GM18508 (cell line): ENCODE results near the gene LDLRAD3.

ENCODE experiments used
- ATAC-seq: cut with Tn5 transposase; IDR thresholded peaks from one replicate; pipeline ENCODE4 v1.9.1; 2021; ENCODE audit warnings: moderate number of reproducible peaks; ENCODE audit not compliant: insufficient read depth, unreplicated experiment

The LDLRAD3 gene

DNA sequence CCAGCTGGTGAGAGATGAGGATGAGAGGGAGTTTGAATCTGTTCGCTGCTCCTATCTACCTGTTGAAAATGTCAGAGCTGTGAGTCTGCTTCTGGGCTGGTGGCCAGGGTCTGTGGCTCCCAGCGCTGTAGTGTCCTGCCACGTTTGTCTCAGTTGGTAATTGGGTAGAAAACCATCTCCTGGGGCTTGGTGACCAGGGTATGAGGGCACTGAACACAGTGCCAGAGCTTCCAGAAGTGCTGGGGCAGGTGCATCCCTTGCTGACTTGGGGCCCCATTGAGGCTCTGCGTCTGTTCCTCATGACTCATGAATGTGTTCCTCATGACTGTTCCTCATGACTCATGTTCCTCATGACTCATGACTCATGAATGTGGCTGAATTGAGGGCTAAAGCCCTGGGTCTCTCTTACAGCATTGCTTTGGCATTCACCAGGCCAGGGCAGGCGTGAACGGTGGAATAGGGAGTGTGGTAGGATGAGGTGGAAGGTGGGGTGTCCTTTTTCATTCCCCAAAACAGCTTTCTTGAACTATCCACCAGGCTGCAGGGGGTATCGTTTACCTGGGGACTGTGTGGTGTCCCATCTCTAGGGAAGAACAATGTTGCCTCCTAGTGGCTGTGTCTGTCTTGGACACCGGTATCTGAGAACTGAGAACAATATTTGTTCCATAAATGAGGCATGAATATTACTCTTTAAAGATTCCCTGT, 205.8 kb downstream of the LDLRAD3 start:
- peak; percentile 71 for ATAC-seq

DNA sequence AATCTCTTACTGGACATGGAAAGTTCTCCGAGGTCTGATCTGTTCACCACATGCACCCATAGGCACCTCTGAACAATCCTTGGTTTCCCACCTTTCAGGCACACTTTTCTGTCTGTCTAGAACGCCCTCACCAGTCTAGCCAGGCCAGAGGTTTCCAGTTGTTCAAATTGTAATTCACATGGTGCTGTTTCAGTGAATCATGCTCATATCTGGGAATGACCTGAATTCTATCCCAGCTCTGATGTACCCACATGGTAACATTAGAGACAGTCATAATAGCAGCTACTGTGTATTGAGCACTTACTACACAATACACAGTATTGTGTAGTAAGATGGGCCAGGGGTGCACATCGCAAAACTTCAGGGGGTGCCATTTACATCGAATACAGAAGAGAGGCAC, 207.1 kb downstream of the LDLRAD3 start:
- no peak for ATAC-seq

DNA sequence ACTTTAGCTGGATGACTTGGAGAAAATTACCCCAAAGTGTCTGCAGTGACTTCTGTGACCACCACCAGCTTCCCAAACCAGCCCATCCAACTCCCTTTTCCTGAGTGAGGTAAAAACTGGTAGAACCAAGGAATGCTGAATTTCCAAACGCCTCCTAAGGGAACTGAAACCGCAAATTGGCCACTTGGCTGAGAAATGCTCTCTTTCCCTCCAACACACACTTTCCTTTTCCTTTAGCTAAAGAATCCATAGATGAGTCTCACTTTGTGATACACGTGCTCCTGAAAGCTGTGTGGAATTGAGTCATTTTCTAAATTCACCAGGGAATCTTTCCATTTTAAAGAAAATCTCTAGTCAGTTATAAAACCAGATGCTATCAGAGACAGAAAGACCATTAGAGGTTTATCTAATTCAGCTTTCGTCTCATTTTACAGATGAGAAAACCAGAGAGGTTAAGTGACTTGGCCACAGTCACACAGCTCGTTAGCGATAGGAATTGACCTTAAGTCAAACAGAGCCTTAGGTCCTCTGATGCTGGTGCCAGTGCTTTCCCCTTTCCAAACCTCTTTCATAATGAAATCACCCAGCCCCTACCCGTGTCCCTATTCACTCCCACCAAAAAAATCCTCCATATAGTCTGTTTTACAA, 208.2 kb downstream of the LDLRAD3 start:
- ATAC-seq: no peak

DNA sequence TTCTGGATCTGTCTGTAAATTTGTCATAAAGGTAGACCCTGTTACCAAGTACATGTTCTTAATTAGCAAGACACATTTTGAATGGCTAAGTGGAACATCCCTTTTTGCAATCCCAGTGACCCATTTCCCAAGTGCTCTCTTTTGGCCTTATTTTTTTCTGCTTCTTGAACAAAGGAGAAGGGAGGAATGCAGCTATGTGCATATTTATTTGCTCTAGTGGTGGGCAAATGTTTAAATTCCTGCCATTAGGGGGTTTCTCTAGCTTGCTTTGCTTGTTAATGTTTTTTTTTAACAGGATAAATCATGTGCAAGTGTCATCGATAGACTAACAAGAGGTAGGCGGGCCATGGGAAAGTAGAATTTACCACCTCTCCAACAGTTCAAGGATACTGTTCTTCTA, 209.7 kb downstream of the LDLRAD3 start:
- ATAC-seq: no peak

DNA sequence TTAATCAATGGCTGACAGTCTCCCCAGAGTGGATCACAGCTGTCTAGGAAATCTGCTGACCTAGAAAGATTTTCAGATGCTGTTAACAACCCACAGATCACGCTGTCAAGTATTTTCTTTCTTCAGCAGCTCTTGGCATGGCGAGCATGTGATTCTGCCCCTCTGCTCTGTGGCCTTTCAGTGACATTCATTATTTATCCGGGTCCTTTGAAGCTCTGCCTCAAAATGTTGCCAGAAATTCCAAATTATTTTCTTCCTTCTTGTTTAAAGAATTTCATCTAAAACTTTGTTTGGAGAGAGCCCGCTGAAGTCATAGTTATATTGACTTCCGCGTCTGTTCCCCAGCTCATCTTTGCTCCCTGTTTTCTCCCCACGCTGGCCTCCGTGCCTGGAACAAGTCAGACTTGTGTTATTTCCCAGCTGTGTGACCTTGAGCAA, 211.3 kb downstream of the LDLRAD3 start:
- ATAC-seq: no peak

DNA sequence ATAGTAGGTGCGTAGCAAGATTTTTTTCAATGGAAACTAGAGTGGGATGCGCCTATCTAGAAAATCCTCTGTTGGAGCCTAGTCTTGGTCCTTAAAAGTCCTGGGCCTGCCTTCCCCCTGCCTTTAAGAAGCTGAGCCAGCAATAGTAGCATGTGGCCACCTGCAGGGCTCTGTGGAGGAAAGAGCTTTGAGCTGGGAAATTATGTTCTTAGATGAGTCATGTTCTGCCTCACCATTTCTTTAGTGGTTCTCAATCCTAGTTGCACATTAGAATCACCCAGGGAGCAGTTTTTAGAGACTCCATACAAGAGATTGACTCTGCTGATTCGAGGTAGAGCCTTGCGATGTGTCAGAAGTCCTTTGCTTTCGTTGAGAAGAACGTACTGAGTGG, 211.9 kb downstream of the LDLRAD3 start:
- no peak for ATAC-seq

DNA sequence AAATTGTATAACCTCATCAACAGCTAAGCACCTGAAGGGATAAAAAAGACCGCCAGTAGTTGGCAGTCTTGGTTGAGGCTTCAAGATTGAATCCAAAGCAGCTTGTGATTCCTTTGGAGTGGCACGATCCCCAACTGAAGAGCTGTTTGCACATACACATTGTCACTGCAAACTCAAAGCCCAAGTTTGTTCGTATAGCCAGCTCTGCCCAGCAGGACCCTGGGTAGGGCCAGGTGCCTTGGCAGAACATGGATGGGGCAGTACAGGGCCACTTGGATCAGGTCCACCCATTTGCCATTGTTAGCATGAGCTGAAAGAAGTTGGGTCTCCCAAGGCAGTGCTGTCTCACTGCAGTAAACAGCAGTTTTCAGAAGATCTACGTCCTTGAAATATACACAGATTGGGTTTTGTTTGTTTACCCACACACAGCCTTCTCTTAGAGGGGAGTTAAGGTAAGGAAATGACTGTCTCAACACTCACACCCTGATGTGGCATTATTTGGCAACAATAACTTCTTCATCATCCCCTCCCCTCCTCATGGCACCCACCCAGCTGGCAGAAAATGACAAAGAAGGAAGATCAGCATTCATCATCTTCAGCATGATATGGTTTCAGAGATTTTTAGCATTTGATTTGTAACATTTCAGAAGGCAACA, 212.4 kb downstream of the LDLRAD3 start:
- ATAC-seq: no peak

DNA sequence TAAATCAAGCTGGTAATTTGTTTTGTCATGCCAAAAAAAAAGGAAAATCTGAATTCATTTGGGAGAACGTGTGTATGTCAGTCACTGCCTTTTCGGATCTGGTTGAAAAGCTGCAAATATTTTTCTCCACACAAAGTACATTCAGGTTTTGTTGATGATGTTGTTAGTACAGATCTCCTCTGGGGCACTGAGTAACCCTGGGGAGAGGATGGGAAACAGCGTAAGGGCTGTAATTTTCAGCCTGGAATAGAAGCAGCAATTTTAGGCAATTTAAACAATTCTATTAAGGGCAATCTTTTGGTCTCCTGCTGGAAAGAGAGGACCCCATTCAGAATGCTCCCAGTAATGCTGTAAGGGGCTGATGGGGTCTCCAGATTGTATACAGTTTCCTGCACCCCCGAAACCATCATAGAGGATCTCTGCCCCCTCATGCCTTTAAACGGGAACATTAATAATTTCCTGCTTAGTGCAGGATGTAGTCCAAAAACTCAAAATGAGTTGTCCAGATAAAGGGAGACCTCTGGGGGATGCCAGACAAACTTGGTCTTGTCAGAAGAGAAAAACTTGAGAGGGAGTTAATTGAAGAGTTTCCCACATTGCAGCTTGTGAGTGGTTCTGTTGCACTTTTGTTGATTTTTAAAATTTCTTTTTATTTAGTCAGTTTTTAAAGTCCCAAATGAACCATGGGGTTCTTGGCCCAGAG, 213.1 kb downstream of the LDLRAD3 start:
- no peak for ATAC-seq

DNA sequence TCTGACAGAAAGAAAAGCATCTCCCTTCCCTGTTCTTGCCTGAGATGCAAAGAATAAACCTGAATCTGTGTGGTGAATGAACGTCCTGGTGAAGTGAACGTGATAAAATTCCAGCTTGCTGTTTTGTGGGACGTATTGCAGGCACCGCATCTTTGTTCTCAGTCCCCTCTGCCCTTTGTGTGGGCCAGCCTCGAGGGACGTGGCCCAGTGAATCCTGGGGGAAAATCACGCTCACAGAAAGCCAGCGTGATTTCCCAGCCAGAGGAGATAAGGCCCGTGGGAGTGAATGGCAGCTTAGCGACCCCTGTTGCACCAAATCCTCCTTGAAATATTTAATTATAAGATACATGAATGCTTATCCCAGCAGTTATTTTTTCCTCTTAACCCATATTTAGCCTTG, 216.2 kb downstream of the LDLRAD3 start:
- ATAC-seq: no peak

DNA sequence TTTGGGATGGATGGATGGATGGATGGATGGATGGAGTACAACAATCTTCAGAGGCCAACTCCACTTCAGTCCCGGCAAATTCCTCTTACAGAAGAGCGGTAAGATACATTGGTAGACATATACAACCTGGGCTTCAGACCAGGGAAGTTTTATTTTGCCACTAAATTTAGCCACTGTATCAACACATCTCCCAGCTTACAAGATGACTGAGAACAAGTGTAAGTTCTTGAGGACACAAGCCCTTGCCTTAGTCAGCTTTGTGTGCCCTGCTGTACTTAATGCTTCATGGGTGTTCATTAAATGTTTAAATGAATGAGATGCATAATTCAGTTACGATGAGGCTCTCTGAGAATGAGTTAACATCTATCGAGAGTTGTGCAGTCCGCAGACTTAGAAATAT, 217.7 kb downstream of the LDLRAD3 start:
- no peak for ATAC-seq

DNA sequence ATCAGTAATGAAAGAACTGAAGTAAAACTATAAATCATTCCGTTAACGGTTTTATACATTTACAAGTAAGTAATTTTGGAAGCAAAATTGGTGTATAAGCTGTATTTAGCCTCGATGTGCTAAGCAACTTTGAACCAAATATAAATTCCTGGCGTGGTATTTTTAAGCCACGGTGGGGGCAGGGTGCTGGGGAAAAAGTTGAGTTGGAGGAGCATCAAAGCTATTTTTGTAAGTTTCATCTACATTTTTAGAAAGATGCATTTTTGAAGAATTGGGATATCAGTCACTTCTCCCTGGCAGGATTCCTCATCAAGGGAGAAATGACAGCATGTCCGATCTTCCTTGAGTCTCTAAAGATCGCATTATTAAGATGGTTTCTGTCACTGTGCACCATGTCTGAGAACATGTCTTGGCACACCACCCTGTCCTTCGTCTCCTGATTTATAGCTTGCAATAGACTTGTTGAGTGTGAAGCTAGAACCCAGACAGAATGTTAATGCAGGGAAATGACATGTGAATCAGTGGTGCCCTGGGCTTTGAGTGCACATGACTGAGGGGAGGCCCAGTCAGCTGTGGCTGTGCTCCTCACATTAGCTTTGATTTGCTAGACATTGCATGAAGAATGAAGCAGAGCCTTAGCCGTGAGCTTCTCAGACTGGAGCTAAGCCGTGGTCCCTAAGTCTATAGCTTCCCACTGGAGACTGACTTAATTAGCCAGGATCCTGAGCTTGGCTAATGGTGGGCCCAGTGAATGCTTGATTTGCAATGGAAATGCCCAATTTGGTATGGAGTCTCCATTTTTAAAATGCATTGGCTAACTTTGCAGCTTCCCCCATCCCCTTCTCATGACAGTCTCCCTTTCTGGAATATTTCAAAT, 218.4 kb downstream of the LDLRAD3 start:
- no peak for ATAC-seq

DNA sequence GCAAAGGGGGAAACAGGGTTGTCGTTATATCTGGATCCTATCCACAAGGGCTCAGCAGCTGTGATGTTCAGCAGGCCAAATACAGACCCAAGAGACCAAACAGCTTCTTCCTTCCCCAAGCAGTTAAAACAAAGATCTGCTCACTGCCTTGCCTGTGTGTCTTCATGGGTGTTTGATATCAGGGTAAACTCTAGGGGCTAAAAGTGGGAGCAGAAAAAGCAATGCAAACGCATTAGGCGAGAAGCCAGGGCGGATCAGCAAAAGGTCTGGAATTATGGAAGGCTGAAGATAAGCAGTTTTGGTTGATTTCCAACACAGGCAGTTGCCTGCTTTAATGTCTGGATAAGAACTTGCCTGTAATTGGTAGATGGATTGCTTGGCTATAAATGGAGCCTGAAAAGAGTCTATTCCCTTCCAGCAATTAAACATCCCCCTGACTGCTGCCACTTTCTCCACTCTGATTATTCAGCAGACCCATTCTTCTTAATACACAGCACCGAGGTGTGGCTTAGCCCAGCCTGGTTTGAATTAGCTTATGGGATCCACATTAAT, 219.1 kb downstream of the LDLRAD3 start:
- no peak for ATAC-seq

DNA sequence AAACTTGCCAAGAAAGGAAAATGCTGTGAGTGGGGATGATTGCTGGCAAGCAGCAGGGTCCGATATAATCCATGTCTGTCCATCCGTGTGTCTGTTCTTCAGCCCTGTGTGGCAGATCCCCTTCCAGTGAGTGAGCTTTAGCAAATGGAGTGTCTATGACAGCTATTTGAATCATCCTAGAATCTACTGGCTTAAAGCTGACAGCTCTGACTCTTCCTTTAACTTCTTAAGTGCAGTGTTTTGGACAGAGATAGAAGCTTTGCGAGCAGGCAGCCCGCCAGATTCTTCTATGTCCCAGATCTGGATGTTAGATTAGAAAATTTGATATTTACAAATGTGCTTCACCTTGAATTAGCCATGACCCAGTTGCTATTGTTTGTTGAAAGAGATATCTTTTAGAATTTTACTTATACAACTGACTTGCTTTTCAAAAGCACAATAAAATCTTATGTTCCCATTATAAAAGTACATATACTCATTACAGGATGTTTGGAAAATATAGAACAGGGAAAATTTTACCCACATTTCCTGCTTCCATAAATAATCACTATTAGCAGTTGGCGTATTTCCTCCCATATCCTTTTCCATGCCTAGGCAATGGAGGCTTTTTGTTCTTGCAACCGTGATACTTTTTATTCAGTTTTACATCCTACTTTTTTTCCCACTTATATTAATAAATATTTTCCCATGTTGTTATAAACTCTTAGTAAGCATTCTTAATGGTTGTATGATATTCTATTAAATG, 220.8 kb downstream of the LDLRAD3 start:
- no peak for ATAC-seq

DNA sequence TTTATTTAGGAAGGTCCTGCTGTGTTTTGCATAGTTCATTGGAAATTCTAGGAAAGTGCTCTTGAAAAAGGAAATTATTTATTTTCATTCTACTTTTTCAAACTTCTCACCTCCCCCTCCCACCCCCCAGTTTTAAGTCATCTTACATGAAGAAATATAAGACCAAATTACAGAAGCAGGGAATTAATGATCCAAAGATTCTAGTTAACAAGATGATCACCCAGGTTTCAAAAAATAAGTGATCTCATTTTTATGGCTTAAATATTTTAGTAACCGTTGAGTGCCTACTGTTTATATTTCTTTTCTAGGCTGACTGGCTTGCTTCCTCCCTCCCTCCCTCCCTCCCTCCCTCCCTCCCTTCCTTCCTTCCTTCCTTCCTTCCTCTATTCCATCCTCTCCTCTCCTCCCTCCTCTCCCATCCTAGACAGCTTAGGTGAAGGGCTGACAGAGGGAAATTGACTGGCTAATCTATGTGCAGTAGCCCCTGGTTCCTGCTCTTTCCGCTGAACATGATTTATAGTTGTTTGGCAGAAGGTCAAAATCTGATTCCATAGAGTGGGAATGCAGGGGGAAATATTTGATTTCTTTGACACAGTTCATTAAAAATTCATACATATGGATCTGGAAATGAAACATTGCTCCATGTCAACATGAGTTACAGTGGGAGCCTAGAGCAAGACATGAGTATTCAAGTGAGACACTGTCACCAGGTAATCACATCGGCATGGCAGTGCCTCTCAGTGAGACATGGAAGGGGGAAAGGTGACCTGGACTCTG, 221.9 kb downstream of the LDLRAD3 start:
- ATAC-seq: no peak

DNA sequence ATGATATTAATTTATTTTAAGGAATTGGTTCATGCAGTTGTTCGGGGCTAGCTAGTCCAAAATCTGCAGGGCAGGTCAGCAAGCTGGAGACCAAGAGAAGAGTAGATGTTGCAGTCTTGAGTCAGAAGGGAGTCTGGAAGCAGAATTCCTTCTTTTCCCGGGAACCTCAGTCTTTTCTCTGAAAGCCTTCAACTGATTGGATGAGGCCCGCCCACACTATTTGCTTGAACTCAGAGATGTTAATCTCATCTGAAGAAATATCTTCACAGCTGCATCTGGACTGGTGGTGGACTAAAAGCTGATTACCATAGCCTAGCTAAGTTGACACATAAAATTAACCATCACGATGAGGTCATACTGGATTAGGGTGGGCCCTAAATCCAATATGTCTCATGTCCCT, 223.2 kb downstream of the LDLRAD3 start:
- no peak for ATAC-seq

DNA sequence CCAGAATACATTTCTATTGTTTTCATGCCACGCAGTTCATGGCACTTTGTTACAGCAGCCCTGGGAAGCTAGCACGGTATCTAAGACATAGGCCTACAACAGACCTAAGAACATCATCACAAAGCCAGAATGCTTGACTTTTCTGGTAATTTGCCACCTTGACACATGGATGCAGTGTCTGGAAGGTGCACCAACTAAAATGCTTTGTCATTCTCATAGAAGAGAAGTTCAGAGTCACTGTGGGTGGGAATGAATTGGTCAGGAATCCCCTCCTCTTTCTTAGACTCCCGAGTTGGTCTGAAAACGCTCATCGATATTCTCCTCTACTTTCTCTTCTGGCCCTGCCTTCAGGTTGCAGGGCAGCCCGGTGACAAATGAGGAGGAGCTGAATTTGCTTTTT, 223.9 kb downstream of the LDLRAD3 start:
- ATAC-seq: no peak

DNA sequence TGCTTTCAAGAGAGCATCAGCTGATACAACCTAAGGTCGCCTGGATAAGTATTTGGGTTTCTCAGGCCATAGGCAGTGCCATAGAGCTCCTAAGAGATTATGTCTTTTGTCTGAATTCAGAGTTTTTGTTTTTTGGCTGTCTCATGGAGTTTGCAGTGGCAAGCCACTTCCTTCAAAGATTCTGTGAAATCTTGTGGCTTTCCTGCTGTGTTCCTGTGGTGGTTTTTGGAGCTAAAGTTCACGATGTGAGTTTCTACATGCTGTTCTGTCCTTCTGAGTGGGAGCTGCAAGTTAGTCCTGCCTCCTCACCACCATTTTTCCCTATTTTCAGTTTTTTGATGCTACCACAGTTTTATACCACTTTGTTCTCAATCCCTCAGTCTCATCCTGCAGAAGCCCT, 234.0 kb downstream of the LDLRAD3 start:
- ATAC-seq: no peak
